ENCODE results near the gene ZNF568. TPM values are rescaled to one million over a fixed set of nuclear protein-coding genes. Genes with fewer than 3 reads are reported as not detected.

ZNF568 gene
- total RNA-seq, 4 donors from 2014 or later: 2.4 to 34.0 (median 15.5) TPM

DNA sequence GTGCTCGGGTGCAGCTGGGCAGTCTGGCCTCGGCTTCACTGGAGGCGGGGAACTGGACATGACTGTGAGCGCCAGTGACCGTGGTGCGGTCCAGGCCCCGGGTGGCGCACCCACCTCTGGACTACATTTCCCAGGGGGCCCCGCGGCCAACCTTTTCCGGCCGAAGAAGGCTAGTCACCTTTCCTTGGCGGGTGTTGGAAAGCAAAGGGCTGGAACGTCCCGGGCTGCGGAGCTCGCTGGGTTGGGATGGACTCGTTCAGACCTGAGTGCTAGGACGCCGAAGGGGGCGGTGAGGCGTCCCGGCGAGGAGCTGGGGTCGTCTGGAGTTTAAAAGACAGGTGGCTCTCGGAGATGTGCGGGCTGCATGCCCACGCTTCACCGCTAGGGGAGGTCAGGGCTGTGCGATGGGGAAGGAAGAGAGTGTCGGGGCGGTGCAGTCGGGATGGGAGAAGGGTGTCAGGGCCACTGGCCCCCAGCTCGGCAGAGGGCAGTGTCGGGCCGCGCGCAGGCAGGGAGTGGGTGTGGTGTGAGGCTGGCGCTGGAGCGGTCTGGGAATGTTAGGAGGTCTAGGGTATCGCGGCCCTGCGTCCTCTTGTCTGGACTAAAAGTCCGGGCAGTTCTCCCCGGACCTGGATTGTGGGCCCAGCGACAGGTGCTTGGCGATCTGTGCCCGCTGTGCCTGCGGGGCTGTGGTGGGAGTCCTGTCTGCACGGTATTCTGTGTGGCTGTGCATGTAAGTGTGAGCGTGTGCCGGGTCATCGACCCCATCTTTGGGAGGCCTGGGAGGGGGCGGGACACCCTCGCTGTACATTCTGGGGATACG is 57.1 kb downstream of the ZNF568 start:
- H3K36me3 ChIP-seq: no peaks in the 10 kb centered on the region
- intact Hi-C loops (cut with DNase I; ENCODE audit: low total_unique reads): no loop called here
- peak; percentile 73 to 79 for DNase-seq

GRCh38 chr19:36973844-36974195 is 57.7 kb downstream of the ZNF568 start:
- DNase-seq: no peak
- Histone ChIP-seq H3K36me3 (no peaks in the 10 kb centered on the region), H3K27ac (peak overlapping the region; percentile 71 to 76), H3K9me3 (no peaks in the 10 kb centered on the region), H3K4me1 (peaks cover 0 to 5% of the 10 kb centered on the region in 2 donors), H3K4me3 (peak overlapping the region; percentile 52 to 71), H3K27me3 (no peaks in the 10 kb centered on the region)
- TF ChIP-seq POLR2A (IDR thresholded peaks at IDR 0.05) (no peak), CTCF (IDR thresholded peaks at IDR 0.05) (no peak)
- intact Hi-C loops (cut with DNase I; ENCODE audit: low total_unique reads): no loop called here

More for the DNA sequence above, 57.1 kb downstream of the ZNF568 start:
- H3K4me3 ChIP-seq: peak overlapping the region; percentile 52 to 71
- peak overlapping the region; percentile 71 to 76 for H3K27ac ChIP-seq
- H3K4me1 ChIP-seq: peaks cover 0 to 5% of the 10 kb centered on the region in 2 donors
- H3K9me3 ChIP-seq: no peaks in the 10 kb centered on the region
- TF ChIP-seq POLR2A (IDR thresholded peaks at IDR 0.05): no peak
- TF ChIP-seq CTCF (IDR thresholded peaks at IDR 0.05): peak; percentile 81 to 95 (median 88)
- H3K27me3 ChIP-seq: no peaks in the 10 kb centered on the region

GRCh38 chr19:36986131-36986530 is 70.0 kb downstream of the ZNF568 start:
- no peaks in the 10 kb centered on the region for H3K36me3 ChIP-seq
- H3K27ac ChIP-seq: no peak overlapping the region
- intact Hi-C loops (cut with DNase I; ENCODE audit: low total_unique reads): no loop called here
- TF ChIP-seq POLR2A (IDR thresholded peaks at IDR 0.05) (no peak), CTCF (IDR thresholded peaks at IDR 0.05) (no peak)
- peaks cover 0 to 3% of the 10 kb centered on the region in 2 donors for H3K9me3 ChIP-seq
- no peak overlapping the region for H3K4me3 ChIP-seq
- DNase-seq: no peak
- no peaks in the 10 kb centered on the region for H3K27me3 ChIP-seq
- H3K4me1 ChIP-seq: no peaks in the 10 kb centered on the region

DNA sequence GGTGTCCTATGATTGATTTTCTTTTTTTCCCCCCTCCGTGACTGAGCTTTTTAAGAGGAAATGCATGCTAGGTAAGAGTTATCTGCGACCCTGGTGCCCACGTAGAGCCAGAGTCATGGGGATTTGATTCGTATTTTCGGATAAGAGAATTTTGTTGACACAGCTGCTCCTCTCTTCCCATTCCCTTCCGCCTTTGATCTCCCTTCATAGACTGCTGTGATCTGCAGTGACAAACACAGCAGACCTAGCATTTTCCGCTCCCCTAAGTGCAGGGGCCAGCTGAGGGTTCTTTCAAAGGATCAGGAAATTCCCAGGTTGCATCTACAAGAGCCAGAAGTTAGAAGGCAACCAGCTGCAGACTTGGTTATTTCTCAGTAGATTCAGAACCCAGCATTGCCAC is 70.5 kb downstream of the ZNF568 start:
- intact Hi-C loops (cut with DNase I; ENCODE audit: low total_unique reads): no loop called here
- DNase-seq: no peak
- no peak overlapping the region for H3K27ac ChIP-seq
- TF ChIP-seq CTCF (IDR thresholded peaks at IDR 0.05) (no peak), POLR2A (IDR thresholded peaks at IDR 0.05) (no peak)
- H3K36me3 ChIP-seq: no peaks in the 10 kb centered on the region
- no peaks in the 10 kb centered on the region for H3K4me1 ChIP-seq
- H3K27me3 ChIP-seq: no peaks in the 10 kb centered on the region
- H3K9me3 ChIP-seq: peaks cover 0 to 7% of the 10 kb centered on the region in 2 donors
- no peak overlapping the region for H3K4me3 ChIP-seq

DNA sequence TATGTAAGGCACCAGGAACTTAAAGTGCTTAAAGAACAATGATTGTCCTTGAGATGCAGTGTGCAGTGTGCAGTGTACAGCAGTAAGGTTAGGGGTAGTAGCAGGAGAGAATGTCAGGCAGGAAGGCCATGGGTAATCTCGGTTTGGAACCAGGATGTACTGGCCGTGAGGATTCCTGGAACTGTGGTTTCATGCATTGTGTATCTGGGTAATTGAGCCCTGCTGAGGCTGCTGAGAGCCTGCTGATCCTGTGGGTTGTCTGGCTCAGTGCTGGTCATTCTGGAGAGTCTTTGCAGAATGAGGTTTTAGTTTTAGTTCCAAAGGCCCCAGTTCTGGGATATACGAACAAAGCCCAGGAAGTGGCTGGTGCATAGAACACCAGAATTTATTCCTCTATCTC is 71.0 kb downstream of the ZNF568 start:
- H3K4me3 ChIP-seq: no peak overlapping the region
- no peaks in the 10 kb centered on the region for H3K36me3 ChIP-seq
- intact Hi-C loops (cut with DNase I; ENCODE audit: low total_unique reads): no loop called here
- DNase-seq: no peak
- H3K9me3 ChIP-seq: peaks cover 0 to 7% of the 10 kb centered on the region in 2 donors
- H3K27me3 ChIP-seq: no peaks in the 10 kb centered on the region
- H3K4me1 ChIP-seq: no peaks in the 10 kb centered on the region
- TF ChIP-seq CTCF (IDR thresholded peaks at IDR 0.05) (no peak), POLR2A (IDR thresholded peaks at IDR 0.05) (no peak)
- H3K27ac ChIP-seq: no peak overlapping the region

Data from uterus (tissue), 4 donors.